ENCODE measurements around the gene PACC1.

Gene PACC1

DNA sequence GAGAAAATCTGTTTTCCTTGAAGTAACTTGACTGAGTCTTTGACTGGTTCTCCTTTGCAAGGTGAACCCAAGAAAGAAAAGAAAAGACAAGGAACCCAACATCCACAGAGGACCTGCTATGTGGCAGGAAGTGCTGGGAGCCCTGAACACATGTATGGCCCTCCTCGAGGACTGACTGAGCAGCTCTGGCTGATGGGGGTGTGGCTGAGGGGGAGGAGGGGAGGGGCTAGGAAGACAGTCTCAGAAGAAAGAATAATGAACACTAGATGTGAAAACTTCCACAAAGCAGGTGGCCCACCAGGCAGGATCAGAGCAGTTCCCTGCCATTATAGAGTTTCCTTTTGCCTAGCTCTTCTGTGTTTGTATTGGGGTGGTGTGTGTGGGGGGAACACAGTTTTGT lies 44.1 kb upstream of the PACC1 start:
- no peak overlapping the region for H3K27ac ChIP-seq
- intact Hi-C loops (cut with DNase I; ENCODE audit: low total_unique reads): loop anchor here (5.0 to 10.0 kb wide), 2 partner anchors 387 to 424 kb away; partner anchors contain the start of genes DTL and INTS7

DNA sequence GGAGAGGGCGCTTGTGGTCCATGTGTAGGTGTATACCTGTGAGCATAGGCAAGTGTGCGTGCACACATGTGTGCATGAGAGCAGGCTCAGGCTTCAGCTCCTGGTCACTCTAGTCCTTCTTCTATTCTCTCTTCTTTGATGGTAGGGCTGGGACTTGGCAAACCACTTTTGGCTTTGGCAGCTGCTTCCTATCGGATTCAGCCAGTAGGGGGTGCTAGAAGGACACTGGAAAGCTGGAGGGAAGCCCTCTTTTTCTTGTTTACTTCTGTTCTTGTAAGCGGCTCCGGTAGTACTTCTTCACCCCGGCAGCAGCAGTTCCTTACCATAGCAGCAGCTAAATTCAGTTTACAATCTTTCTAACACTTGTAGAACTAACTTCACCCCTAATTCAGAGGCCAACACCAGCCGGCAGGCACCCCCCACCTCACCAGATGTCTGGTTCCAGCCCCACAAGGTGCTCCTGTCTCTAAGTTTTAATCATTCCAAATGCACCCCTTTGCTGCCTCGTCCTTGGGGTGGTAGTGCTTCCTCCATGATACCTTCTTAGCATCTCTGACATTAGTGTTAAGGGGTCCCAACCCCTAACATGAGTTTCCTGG lies 43.2 kb upstream of the PACC1 start:
- TF ChIP-seq, protein P1, sequence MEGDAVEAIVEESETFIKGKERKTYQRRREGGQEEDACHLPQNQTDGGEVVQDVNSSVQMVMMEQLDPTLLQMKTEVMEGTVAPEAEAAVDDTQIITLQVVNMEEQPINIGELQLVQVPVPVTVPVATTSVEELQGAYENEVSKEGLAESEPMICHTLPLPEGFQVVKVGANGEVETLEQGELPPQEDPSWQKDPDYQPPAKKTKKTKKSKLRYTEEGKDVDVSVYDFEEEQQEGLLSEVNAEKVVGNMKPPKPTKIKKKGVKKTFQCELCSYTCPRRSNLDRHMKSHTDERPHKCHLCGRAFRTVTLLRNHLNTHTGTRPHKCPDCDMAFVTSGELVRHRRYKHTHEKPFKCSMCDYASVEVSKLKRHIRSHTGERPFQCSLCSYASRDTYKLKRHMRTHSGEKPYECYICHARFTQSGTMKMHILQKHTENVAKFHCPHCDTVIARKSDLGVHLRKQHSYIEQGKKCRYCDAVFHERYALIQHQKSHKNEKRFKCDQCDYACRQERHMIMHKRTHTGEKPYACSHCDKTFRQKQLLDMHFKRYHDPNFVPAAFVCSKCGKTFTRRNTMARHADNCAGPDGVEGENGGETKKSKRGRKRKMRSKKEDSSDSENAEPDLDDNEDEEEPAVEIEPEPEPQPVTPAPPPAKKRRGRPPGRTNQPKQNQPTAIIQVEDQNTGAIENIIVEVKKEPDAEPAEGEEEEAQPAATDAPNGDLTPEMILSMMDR (IDR thresholded peaks at IDR 0.05): peak; percentile 26 to 38
- no peak overlapping the region for H3K27ac ChIP-seq
- H3K9me3 ChIP-seq: no peaks in the 10 kb centered on the region
- H3K27me3 ChIP-seq: no peaks in the 10 kb centered on the region
- H3K36me3 ChIP-seq: no peaks in the 10 kb centered on the region
- H3K4me3 ChIP-seq: no peak overlapping the region
- intact Hi-C loops (cut with DNase I; ENCODE audit: low total_unique reads): loop anchor here (5.0 to 10.0 kb wide), 2 partner anchors 386 to 423 kb away; partner anchors contain the start of genes DTL and INTS7
- DNase-seq: no peak
- peaks cover 0 to 24% (median 14%) of the 10 kb centered on the region in 4 donors for H3K4me1 ChIP-seq

More for the DNA sequence above, 44.1 kb upstream of the PACC1 start:
- H3K36me3 ChIP-seq: no peaks in the 10 kb centered on the region
- no peaks in the 10 kb centered on the region for H3K9me3 ChIP-seq
- TF ChIP-seq, protein P1 (IDR thresholded peaks at IDR 0.05): no peak
- no peak overlapping the region for H3K4me3 ChIP-seq
- H3K27me3 ChIP-seq: no peaks in the 10 kb centered on the region
- DNase-seq: no peak
- peaks cover 0 to 14% (median 7%) of the 10 kb centered on the region in 4 donors for H3K4me1 ChIP-seq

DNA sequence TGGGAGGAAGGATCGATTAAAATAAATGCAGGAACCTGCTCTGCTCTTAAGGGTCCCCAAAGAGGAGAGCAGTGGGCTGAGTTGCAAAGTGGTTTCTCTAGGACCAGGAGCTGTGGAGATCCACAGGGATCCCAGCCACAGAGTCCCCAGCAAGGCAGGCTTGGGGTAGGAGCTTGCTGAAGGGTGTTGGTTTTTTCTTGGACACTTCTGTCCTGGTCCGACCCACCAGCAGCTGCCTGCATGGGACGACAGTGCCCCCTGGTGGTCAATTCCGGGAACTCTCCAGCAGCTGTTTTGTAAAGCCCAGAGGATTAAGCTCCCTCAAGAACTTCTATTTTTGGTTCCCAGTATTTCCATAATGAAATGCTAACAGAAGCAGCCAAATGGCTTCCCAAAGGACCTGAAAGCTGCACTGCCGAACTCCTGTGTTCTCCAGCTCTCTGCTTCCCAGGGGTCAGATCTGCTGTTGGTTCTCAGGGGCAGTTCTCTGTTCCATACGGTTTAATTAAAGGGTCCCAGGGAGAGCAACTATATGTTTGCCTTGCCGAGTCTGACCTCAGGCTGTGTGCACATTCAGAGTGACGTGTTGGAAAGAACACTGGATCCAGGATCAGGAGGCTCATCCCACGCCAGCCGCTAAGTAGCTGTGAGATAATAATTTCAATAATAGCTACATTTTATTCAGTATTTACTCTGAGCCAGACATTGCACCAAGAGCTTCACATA lies 41.3 kb upstream of the PACC1 start:
- peak overlapping the region; percentile 14 to 26 for H3K4me3 ChIP-seq
- no peaks in the 10 kb centered on the region for H3K36me3 ChIP-seq
- H3K27ac ChIP-seq: peak overlapping the region; percentile 69 to 77
- intact Hi-C loops (cut with DNase I; ENCODE audit: low total_unique reads): loop anchor here (5.0 to 10.0 kb wide), 2 partner anchors 384 to 421 kb away; partner anchors contain the start of genes DTL and INTS7
- H3K27me3 ChIP-seq: no peaks in the 10 kb centered on the region
- DNase-seq: peak; percentile 89 to 95
- peaks cover 0 to 35% (median 21%) of the 10 kb centered on the region in 4 donors for H3K4me1 ChIP-seq
- TF ChIP-seq, protein P1 (IDR thresholded peaks at IDR 0.05): peak; percentile 97 to 99
- no peaks in the 10 kb centered on the region for H3K9me3 ChIP-seq

DNA sequence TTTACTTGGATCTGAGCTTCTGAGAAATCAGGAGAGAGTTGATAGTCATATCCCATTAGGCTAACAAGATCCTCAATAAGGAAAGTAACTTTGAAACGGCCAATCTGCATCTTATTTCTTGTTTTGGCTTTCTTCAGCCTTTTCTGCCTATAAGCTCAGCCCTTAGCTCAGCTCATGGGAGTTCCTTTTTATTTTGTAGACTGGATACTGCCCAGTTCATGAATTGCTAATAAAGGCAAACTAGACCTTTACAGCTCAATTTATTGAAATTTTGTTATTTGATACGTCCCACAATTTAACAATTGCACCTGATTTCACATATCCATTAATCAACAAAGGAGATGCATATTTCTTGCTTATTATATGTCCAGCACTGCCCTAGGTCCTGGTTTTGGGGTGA lies 40.7 kb upstream of the PACC1 start:
- Histone ChIP-seq H3K4me1 (peaks cover 0 to 41% (median 24%) of the 10 kb centered on the region in 4 donors), H3K4me3 (no peak overlapping the region), H3K36me3 (peaks cover 0 to under 1% (median 0%) of the 10 kb centered on the region in 3 donors), H3K27me3 (no peaks in the 10 kb centered on the region), H3K9me3 (no peaks in the 10 kb centered on the region), H3K27ac (peak overlapping the region; percentile 69 to 77)
- TF ChIP-seq, protein P1 (IDR thresholded peaks at IDR 0.05): no peak
- intact Hi-C loops (cut with DNase I; ENCODE audit: low total_unique reads): loop anchor here (5.0 to 10.0 kb wide), 2 partner anchors 383 to 421 kb away; partner anchors contain the start of genes DTL and INTS7
- no peak for DNase-seq

DNA sequence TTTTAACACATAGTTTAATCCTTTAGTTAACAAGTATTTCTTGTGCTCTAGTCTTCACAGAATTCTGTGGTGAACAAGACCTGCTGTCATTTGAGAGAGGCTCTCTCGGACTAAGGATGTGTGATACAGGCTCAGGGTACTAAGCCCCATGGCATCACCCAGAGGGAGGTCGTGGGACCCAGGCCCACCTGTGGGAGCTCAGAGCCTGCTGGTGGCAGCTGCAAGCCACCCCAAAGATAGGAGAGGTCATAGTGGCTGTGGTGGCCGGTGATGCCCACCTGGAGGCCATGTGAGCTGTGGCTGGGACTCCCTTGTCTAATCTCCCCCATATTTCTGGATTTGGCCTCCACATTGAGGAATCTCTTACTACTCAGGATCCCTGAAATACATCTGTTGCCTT lies 40.1 kb upstream of the PACC1 start:
- Histone ChIP-seq H3K4me1 (peaks cover 0 to 44% (median 26%) of the 10 kb centered on the region in 4 donors), H3K36me3 (peaks cover 0 to 4% (median 0%) of the 10 kb centered on the region in 3 donors), H3K9me3 (no peaks in the 10 kb centered on the region), H3K27me3 (no peaks in the 10 kb centered on the region), H3K27ac (no peak overlapping the region), H3K4me3 (no peak overlapping the region)
- DNase-seq: no peak
- intact Hi-C loops (cut with DNase I; ENCODE audit: low total_unique reads): loop anchor here (5.0 to 10.0 kb wide), 5 partner anchors 87 to 420 kb away; partner anchors contain the start of genes DTL and INTS7
- TF ChIP-seq, protein P1 (IDR thresholded peaks at IDR 0.05): no peak

Data from tibial artery (tissue), 4 donors.